COR-L47 (cell line): ENCODE measurements around the gene TSHZ2.

Experiments used
- DNase-seq: peaks from one replicate; lab custom pipeline; 2025; lab: John Stamatoyannopoulos, UW

The TSHZ2 gene, protein sequence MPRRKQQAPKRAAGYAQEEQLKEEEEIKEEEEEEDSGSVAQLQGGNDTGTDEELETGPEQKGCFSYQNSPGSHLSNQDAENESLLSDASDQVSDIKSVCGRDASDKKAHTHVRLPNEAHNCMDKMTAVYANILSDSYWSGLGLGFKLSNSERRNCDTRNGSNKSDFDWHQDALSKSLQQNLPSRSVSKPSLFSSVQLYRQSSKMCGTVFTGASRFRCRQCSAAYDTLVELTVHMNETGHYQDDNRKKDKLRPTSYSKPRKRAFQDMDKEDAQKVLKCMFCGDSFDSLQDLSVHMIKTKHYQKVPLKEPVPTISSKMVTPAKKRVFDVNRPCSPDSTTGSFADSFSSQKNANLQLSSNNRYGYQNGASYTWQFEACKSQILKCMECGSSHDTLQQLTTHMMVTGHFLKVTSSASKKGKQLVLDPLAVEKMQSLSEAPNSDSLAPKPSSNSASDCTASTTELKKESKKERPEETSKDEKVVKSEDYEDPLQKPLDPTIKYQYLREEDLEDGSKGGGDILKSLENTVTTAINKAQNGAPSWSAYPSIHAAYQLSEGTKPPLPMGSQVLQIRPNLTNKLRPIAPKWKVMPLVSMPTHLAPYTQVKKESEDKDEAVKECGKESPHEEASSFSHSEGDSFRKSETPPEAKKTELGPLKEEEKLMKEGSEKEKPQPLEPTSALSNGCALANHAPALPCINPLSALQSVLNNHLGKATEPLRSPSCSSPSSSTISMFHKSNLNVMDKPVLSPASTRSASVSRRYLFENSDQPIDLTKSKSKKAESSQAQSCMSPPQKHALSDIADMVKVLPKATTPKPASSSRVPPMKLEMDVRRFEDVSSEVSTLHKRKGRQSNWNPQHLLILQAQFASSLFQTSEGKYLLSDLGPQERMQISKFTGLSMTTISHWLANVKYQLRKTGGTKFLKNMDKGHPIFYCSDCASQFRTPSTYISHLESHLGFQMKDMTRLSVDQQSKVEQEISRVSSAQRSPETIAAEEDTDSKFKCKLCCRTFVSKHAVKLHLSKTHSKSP (N-terminal part only)

DNA sequence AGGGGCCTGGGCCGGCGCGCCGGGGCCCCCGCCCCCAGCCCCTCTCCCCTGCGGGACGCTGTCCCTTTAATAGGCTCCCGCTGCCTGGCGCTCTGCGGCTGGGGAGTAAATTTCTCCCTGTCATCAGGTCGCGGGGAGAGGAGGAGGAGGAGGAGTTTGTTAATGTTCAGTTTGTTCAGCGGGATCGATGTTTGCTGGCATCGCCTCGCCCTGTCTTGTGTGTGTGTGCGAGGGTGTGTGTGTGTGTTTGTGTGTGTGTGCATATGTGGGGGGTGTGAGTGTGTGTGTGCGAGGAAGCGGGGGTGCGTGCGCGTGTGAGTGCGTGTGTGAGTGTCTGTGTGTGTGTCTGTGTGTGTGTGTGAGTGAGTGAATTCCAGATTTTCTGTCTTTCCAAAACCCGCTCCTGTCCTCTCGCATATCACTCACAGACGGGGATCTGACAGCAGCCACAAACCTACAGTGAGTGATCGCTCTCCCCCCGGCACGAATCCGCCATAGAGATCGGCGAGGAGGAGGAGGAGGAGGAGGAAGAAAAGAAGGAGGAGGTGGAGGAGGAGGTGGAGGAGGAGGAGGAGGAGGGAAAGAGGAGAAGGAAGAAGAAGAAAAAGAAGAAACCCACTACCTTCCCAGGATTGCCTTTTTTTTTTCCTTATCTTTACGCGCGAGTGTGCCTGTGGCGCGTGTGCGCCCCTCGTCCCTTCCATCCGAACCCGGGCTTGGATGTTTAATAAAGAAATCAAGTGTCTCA, at the start of gene TSHZ2:
Gene TSHZ2 (plus strand): TSS at position 169 of the 748 bp plus-strand sequence. CDS start 936 bp downstream, outside the sequence.
- DNase-seq: no peak

DNA sequence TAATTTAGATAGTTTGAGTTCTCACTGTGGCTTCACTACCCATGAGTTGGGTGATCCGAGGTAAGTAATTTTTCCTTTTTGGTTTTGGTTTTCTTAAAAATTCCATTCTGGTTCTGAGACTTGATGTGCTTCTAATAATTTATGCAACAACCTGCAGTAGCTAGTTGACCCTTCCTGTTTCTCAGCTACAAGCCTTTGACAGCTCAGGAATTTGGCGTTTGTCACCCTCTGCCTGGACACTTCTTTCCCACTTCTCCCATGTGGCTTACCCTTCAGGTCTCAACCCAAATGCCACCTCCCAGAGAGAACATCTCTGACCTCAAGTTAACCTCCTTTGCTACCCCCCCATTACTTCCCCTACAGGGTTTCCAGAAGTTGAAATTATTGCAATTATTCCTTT, 49.7 kb upstream of the TSHZ2 start:
- no peak for DNase-seq

DNA sequence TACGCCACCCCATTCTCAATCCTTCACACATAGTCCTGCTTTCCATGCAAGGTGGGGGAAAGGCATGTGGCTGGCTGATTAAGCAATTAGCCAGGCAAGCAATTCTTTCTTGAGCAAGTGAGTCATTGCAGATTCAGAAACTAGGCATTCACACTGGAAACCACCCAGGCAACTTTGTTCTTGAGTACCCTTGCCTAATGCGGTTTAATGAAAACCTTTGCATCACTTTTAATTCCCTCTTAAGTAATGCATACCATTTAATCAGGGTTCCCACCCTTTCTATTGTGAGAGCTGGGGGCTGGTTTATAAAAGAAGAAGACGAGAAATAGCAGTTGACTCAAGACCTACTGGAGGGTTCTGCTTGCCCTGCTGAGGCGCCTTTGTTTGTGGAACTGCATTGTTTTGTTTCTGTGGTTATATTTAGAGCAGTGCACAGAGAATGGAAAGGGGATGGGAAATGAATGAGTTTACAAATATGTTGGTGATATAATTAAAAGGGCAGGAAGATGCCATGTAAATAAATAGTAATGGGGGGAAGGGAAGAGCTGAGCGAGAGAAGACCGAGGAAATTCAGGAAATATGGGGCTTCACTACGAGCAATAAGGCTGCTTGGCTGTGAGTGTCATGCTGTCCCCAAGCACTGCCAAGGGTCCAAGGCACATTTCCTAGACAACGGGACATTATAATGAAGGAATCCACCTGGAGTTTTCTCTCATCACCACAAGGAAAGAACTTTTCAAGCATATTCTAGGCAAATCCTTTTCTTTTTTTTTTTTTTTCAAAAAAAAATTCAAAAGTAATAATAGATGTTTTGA, 48.8 kb upstream of the TSHZ2 start:
- DNase-seq: no peak

DNA sequence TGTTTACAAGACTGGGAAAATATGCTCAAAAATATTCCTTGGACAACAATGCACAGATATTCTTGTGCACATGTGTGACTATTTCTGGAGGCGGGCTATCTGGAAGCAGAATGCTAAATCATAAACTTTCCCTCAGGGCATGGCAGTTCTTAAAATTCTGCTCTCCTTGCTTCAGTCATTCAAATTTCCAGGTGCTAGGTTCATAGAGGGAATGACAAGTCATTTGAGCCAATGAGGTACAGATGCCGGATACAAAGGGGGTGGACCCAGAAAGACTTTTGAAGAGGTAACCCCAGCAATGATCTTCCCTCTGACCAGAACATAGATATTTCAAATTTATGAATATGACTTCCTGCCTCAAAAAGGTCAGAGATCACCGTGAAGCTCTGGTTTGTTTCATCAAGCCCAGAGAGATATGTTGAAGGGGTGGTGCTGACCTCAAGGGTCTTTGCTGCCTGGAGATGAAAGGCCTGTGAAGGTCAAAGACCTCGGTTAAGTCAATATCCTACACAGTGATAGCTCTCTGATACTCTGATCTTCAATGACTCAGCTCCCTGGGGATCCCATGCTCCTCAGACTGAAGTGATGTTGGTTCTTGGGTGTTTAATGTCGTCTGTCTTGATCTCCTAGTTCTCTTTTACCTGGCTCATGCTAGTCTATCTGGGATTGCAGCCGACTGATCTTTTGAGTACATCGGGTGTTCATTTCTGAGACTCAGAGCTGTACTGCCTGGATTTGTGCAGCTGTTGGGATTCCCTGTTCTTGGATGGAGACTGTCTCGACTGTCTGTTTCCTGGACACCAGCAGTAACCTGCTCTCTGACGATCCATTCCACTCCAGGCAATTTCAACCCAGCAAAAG, 47.5 kb upstream of the TSHZ2 start:
- no peak for DNase-seq

DNA sequence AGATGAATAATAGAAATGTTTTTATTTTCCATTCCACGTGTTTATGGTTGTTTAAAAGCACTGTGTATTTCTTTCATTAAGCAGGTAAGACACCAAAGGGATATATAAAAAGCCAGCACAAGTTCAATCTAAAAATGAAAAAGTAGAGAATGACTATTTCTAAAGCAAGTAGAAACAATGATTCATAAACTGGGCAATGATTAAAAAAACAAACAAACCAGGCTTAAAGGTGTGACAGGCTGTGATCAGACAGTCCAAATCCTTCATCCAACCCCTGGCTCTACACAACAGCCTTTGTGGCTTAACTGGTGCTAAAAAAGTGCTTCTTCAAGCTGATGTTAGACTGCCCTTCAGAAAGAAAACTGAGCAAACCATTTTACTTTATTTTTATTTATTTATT, 45.7 kb upstream of the TSHZ2 start:
- no peak for DNase-seq

DNA sequence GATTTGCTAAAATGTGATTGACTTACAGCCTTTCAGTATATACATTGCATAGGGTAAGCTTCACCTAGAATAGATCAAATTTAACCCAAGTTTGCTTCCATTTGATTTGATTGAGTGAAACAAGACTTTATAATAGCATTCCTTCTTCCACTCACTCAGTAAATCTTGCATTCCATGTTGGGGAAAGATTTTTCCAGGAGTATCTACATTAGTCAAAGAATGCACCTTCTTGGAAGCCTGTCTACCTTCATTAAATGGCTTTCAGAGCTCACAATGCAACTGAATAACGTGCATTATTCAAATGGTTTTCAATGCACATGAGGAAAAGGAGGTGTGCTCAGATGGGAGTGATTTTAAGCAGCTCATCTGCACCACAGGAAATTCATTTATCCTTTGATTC, 38.3 kb upstream of the TSHZ2 start:
- DNase-seq: no peak

DNA sequence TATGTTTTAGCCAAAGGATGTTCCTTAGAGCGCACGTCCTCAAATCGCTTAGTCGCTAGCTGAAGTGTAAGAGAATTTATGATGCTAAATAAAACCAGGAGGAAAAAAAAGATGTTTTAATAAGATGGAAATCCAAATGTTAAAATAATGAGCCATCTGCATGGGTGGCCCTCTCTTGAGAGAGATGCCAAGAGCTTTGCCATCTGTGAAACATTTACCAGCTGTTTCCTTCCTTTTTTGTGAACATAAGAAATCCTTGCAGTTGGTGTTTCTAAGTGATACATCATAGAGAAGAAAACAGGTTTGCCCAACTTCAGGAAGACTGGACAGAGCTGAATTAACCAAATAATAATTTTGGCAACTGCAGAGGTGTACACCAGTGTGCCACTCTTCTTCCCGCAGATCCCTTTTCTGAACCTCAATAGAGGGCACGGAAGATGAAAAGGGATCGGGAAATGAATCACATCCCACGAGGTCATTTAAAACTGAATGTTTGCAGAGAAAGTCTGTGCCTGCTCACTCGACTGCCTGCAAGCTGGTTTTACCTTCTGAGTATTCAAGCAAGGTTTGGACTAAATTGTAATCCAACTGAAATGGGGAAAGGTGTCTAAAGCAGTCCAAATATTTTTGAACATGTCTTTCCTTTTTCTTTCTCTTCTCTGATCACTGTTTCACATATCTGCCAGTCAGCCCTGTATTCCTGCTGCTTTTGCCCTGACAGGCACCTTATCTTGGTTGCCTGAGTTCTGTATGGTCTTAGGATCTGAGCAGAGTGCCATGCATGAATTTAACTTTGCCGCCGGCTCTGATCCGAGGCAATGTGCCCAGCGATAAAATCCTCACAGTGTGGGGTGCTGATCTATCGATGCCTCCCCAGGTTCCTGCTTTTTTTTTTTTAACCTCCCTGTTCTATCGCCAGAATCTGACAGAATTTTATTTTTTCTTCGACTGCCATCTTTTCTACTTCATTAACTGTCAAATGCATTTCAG, 35.5 kb upstream of the TSHZ2 start:
- no peak for DNase-seq

DNA sequence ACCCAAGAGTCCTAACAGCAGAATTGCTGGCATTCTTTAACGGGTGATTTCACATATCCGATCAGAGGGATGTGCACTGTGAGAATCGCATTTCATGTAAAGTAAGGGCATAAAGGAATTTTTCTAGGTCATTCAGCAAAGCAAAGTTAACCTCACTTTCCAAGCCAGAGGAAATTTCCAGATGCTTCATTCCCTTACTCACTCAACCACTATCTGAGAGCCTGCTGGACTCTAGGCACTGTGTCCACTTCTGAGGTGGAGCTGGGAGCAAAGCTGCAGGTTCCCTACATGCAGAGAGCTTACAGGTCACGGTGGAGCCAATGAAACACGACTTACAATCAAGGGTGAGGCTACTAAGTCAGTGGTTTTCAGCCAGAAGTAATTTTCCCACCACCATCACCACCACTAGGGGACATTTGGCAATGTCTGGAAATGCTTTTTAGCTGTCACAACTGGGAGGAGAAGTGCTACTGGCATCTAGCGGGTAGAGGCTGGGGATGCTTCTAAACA, 34.5 kb upstream of the TSHZ2 start:
- no peak for DNase-seq

DNA sequence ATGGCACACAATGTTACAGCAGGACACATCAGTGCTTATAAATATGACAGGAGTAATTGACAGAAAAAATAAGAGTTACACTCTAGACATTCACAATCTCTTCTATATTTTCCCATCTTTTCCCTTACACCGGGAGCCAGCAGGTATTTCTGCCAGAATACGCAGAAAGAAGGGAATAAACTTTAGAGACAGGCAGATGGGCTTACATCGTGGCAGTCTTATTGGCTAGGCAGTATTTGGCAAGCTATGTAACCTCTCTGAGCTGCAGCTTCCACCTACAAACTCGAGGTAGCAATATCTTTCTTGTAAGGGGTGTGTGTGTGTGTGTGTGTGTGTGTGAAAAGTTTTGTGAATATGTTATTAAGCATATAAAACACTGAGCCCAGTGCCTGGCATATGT, 33.0 kb upstream of the TSHZ2 start:
- DNase-seq: no peak

DNA sequence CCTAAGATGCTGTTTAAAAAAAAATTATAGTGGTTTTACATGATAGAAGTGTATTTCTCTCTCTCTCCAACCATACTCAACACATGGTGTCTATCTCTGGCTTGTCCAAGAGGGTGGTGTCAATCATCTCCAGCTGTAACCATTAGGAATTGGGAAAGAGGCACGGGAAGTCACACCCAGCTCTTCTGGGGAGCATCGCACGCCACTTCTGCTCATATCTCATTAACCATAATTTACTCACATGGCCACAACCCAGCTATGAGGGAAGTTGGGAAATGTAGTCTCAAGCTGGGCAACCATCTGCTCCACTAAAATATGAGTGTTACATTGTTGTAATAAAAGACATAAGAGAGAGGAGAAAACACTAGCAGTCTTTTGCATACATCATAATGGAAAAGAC, 30.4 kb upstream of the TSHZ2 start:
- DNase-seq: no peak

DNA sequence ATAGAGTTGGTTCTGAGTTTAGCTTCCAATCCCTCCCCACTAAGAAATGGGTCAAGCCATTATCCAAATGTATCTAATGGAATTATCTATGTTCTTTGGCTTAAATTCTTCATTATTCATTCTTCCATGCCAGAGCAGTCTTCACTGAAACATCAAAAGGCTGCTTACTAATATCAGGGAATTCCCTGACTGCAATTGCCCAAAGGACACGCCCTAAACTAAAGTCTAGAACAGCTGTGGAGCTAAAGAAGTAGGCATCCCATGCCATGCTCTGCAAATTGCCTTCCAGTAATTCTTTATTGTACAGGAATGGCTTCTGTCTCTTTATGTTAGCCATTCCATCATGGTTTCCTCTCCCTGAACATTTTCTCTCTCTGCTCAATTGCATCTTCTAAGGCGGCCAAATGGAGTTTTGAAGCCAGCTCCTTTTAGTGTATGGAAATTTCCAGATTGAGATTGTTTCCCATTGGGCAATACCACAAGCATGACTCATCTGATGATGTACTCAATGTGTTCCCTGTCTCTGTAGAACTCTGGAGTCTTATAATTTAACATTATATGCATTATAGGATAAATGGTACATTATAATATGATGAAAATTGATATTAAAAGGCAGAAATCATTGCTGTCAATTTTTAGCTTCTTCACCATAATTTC, 28.8 kb upstream of the TSHZ2 start:
- no peak for DNase-seq

DNA sequence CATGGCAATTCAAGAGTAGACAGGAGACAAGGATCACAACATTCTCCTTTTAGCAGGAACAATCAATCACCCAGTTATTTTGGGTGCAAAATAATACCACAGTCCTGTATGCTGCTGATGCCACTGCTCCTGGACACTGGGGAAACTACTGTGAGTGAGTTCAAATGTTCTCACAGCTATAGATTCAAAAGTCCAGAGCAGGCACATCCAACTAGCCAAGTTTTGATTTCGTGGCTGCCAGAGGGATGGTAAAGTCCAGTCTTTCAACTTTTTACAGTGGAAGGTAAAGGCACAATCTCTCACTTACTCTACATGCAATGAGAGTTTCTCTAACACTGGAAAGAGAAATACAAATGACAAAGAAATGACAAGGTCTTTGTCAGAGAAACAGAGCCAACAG, 26.9 kb upstream of the TSHZ2 start:
- no peak for DNase-seq

DNA sequence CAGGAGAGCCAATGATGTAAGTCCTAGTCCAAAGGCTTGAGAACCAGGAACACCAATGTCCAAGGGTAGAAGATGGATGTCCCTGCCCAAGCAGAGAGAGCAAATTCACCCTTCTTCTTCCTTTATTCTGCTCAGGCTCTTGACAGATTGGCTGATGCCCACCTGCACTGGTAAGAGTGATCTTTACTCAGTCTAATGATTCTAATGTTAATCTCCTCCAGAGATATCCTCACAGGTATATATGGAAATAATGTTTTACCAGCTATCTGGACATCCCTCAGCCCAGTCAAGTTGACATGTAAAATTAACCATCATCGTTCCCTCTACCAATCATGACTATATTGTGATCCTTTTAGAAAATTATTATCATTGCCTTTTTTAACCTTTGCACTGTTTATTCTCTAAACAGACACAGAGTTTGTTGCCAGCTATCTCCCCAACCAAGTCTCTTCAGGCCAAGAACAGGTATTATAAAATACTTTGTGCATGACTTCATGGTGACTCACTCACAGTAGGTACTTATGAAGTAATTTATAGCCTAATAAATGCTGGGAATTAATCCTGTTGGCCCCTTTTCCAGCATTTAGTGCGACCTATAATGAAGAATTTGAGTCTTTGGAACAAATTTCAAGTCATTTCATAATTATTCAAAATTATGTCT, 26.2 kb upstream of the TSHZ2 start:
- DNase-seq: no peak

DNA sequence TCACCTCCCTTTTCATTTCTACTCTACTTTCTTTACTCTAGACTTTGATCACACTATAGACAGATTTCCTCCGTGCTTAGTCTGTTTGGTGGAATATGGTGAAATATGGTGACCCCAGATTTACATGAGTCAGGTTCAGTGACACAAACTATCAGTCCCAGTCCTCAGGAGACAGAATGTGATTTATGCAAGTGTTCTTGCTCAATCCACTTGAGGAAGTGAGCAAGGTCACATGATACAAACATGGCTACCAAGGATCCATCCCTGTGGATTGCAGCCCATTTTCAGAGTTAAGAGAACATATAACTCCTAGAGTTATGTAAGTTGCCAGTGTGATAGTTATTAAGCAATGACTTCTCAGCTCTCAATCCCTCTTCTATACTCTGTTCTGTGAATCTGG, 23.7 kb upstream of the TSHZ2 start:
- no peak for DNase-seq

DNA sequence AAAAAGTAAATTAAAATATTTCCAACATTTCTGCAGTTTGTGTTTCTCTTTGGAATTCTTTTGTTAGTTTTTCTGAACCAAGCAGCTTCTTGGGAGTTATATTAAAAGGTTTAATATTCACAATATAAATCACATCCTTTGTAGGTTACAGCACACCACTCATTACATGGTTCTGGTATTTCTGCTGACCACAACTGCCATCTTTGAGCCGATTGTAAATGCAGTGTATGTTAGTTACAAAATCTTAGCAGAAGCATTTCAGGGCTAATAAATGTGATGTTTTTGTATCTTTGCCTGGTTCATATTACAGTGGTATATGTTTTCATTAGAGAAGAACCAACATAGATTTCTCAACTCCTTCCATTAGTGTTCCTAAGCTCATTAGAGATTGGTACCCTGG, 19.1 kb upstream of the TSHZ2 start:
- no peak for DNase-seq

DNA sequence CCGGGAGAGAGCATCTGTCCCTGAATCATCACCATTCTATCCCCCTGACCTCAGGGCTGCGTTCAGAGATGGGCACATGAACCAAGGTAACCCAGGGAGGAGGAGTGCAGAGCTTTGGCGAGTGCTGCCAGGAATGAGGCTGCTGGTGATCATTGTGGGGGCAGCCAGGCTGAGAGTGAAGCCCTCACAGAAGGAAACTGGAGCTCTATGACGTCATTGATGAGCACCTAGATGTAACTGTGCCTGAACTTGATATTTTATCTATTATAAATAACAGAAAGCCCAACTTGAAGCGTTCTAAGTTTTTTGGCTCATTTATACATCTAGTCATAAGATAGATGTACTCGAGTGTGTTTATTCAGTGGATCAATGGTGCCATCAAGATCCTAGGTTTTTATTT, 17.3 kb upstream of the TSHZ2 start:
- no peak for DNase-seq

DNA sequence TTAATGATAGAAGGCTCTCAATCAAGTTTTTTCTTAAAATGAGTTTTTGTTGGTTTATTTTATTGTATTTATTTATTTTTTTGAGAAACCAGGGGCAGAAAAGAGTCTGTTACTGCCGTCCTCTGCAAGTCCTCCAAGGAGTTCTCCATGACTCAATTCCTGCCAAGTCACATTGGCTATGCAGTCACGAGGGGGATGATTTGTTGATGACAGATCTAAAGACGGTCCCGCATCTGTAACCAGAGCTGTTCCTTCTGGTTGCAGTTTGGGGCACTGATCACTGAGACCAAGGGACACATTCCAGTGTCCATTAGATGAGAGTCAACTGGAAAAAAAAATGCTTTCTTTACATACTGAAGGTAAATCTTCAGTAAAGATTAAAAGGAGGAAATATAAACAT, 13.9 kb upstream of the TSHZ2 start:
- DNase-seq: no peak

DNA sequence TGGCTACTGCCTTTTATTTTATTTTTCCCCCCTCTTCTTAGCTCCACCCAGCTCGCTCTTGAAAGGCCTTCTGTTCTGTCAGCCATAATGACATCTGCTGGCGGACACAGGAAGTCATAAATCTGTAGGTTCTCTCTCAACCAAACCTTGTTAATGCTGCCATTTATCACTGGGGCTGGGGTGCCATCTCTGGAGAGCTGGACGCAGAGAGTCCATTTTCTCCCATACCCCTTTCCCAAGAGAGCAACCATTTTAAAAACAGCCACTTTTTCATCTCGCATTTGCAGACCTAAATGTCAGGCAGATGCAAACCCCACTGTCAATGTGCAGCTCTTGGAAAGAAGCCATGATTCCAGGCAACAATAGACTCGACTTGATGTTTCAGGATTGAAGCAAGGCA, 13.0 kb upstream of the TSHZ2 start:
- no peak for DNase-seq
